MCF 10A (cell line): ENCODE results near the gene AHNAK. TPM values are rescaled to one million over a fixed set of nuclear protein-coding genes. Genes with fewer than 3 reads are reported as not detected.

ENCODE experiments used
- BruUV-seq: library from RNA; stranded (reverse); fragments of 400-500 nt; replicated peaks from 2 replicates; lab custom pipeline; 2021; lab: Mats Ljungman, UMichigan
- CTCF ChIA-PET: fragments of 300-600 bp; sonication (Branson Sonifier 250); formaldehyde crosslinking; extraction: SDS; loops from one replicate; lab custom pipeline; 2021; ENCODE audit warnings: antibody characterized with exemption, inconsistent platforms; lab: Yijun Ruan, JAX
- POLR2A ChIA-PET: fragments of 300-600, 350-650 bp; sonication (Branson Sonifier 250); formaldehyde crosslinking; extraction: SDS; loops from one replicate; lab custom pipeline; 2020; ENCODE audit warnings: antibody characterized with exemption, inconsistent platforms; lab: Yijun Ruan, JAX
- DNase-seq: peaks from one replicate; pipeline ENCODE4 v3.0.0-alpha.2; 2018; ENCODE audit not compliant: unreplicated experiment
- H3K27ac Mint-ChIP-seq: one replicate; pipeline ENCODE4 v1.8.0; 2022; ENCODE audit warnings: mild to moderate bottlenecking, low read depth, mixed read lengths; ENCODE audit not compliant: unreplicated experiment
- H3K27me3 Mint-ChIP-seq: one replicate; pipeline ENCODE4 v1.8.0; 2022; ENCODE audit warnings: mixed read lengths; ENCODE audit not compliant: insufficient read depth, unreplicated experiment
- H3K36me3 Mint-ChIP-seq: one replicate; pipeline ENCODE4 v1.8.0; 2022; ENCODE audit warnings: mild to moderate bottlenecking, moderate library complexity, mixed read lengths; ENCODE audit not compliant: insufficient read depth, unreplicated experiment
- H3K4me1 Mint-ChIP-seq: one replicate; pipeline ENCODE4 v1.8.0; 2022; ENCODE audit warnings: mixed read lengths; ENCODE audit not compliant: insufficient read depth, unreplicated experiment
- H3K4me3 Mint-ChIP-seq: one replicate; pipeline ENCODE4 v1.8.0; 2022; ENCODE audit warnings: mild to moderate bottlenecking, moderate library complexity, mixed read lengths; ENCODE audit not compliant: unreplicated experiment
- H3K9me3 Mint-ChIP-seq: one replicate; pipeline ENCODE4 v1.8.0; 2022; ENCODE audit warnings: mixed read lengths; ENCODE audit not compliant: unreplicated experiment
- CTCF ChIP-seq: fragments of 200-600 bp; IDR thresholded peaks from one replicate; pipeline ENCODE4 v1.8.0; 2022; ENCODE audit warnings: antibody characterized with exemption, mild to moderate bottlenecking; ENCODE audit not compliant: unreplicated experiment
- intact Hi-C: fragments of 100-400 bp; cut with micrococcal nuclease; formaldehyde crosslinking; loops from 2 replicates; pipeline ENCODE4 v1.14.1; 2022
- total RNA-seq: library from RNA; stranded (reverse); gene quantifications from 2 replicates; pipeline ENCODE4 v1.2.3, GENCODE V29; 2022

AHNAK gene
- total RNA-seq, 1 experiment from 2014 or later: 429 TPM

- CTCF ChIA-PET: interaction anchor here (0.6 to 4.0 kb wide), 10 partner anchors 9 to 241 kb away, joined by 3 to 23 read pairs (median 4); no protein-coding TSS in a partner anchor
- Mint-ChIP-seq H3K4me1 (peaks cover 8% of the 10 kb centered on the region), H3K27me3 (no peaks in the 10 kb centered on the region), H3K36me3 (no peaks in the 10 kb centered on the region), H3K9me3 (no peaks in the 10 kb centered on the region), H3K4me3 (no peak overlapping the region), H3K27ac (no peak overlapping the region)
- no peak for TF ChIP-seq CTCF
- no TSS peak for BruUV-seq
- DNase-seq: no peak
- intact Hi-C loops: no loop called here
- POLR2A ChIA-PET: interaction anchor here (0.6 to 2.5 kb wide), 6 partner anchors 10 to 114 kb away, joined by 4 to 15 read pairs (median 6); partner anchors contain the start of genes AHNAK, EEF1G and TUT1
Observed at GRCh38 chr11:62507125-62507422, 39.5 kb downstream of the AHNAK start.

- Mint-ChIP-seq H3K27me3 (no peaks in the 10 kb centered on the region), H3K36me3 (no peaks in the 10 kb centered on the region), H3K9me3 (no peaks in the 10 kb centered on the region), H3K27ac (no peak overlapping the region), H3K4me3 (no peak overlapping the region), H3K4me1 (peaks cover 8% of the 10 kb centered on the region)
- intact Hi-C loops: no loop called here
- DNase-seq: no peak
- no peak for TF ChIP-seq CTCF
- ChIA-PET POLR2A (interaction anchor here (0.6 to 2.5 kb wide), 2 partner anchors 10 to 113 kb away, joined by 4 to 15 read pairs; no protein-coding TSS in a partner anchor), CTCF (interaction anchor here (0.7 to 2.4 kb wide), 9 partner anchors 8 to 127 kb away, joined by 3 to 14 read pairs (median 5); no protein-coding TSS in a partner anchor)
- no TSS peak for BruUV-seq
Observed at GRCh38 chr11:62506413-62507124, 40.0 kb downstream of the AHNAK start.

- Mint-ChIP-seq H3K27me3 (no peaks in the 10 kb centered on the region), H3K27ac (no peak overlapping the region), H3K9me3 (no peaks in the 10 kb centered on the region), H3K4me3 (no peak overlapping the region), H3K36me3 (no peaks in the 10 kb centered on the region), H3K4me1 (peaks cover 10% of the 10 kb centered on the region)
- ChIA-PET POLR2A (no interaction called here), CTCF (interaction anchor here (0.5 to 1.5 kb wide), 5 partner anchors 8 to 111 kb away, joined by 3 to 7 read pairs (median 3); no protein-coding TSS in a partner anchor)
- TF ChIP-seq CTCF: no peak
- no TSS peak for BruUV-seq
- no peak for DNase-seq
- intact Hi-C loops: no loop called here
Observed at GRCh38 chr11:62505440-62506091, 41.0 kb downstream of the AHNAK start.

- ChIA-PET POLR2A (no interaction called here), CTCF (interaction anchor here (0.5 to 1.5 kb wide), 3 partner anchors 7 to 110 kb away, joined by 3 to 7 read pairs (median 4); no protein-coding TSS in a partner anchor)
- no peak overlapping the region for H3K4me3 Mint-ChIP-seq
- no TSS peak for BruUV-seq
- no peak for TF ChIP-seq CTCF
- DNase-seq: no peak
- no peak overlapping the region for H3K27ac Mint-ChIP-seq
- H3K9me3 Mint-ChIP-seq: no peaks in the 10 kb centered on the region
- no peaks in the 10 kb centered on the region for H3K36me3 Mint-ChIP-seq
- H3K27me3 Mint-ChIP-seq: no peaks in the 10 kb centered on the region
- intact Hi-C loops: no loop called here
- H3K4me1 Mint-ChIP-seq: peaks cover 15% of the 10 kb centered on the region
Observed at GRCh38 chr11:62505059-62505439, 41.6 kb downstream of the AHNAK start.
